ENCODE data around the gene IL10. TPM values are rescaled to one million over a fixed set of nuclear protein-coding genes. Genes with fewer than 3 reads are reported as not detected.
"Not testable (repeated sequence)": the region's sequence is repeated elsewhere in the genome, so short reads cannot be mapped to it uniquely, and the experiment has no call there.

The IL10 gene
- total RNA-seq, 1 experiment from 2014 or later: 0.16 TPM

- no peaks in the 10 kb centered on the region for H3K9me3 ChIP-seq (replicated peaks)
- H3K27ac ChIP-seq: no peak overlapping the region
- H3K27me3 ChIP-seq: no peaks in the 10 kb centered on the region
- peaks cover 20% of the 10 kb centered on the region for H3K4me1 ChIP-seq
- no peak for DNase-seq
- H3K4me3 ChIP-seq: no peak overlapping the region
- H3K36me3 ChIP-seq: no peaks in the 10 kb centered on the region
Measured at GRCh38 chr1:206784471-206784903, 12.2 kb upstream of the IL10 start.

DNA sequence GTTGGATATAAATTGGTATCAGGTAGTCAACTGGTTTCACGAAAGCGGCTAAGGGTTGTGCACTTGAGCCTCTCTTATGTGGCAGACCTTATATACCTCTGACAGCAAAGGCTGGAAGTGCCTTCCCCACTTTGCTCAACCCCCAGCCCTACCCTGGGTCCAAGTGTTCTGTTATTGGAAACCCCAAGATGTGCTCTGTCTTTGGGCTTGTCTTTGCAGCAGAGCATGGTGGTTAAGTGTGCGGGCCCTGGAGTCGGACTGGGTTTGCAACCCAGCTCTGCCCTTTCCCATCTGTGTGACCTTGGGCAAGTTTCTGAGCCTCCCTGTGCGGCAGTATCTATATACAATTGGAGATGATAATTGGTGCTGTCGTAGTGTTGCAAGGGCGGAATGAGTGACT, 11.2 kb upstream of the IL10 start:
- Histone ChIP-seq H3K4me1 (peaks cover 20% of the 10 kb centered on the region), H3K4me3 (no peak overlapping the region), H3K27ac (no peak overlapping the region), H3K36me3 (no peaks in the 10 kb centered on the region), H3K27me3 (no peaks in the 10 kb centered on the region), H3K9me3 (replicated peaks) (no peaks in the 10 kb centered on the region)
- DNase-seq: no peak

- peaks cover 20% of the 10 kb centered on the region for H3K4me1 ChIP-seq
Measured at GRCh38 chr1:206782448-206782847, 10.2 kb upstream of the IL10 start.

GRCh38 chr1:206779638-206780037, 7.3 kb upstream of the IL10 start:
- no peak for DNase-seq
- H3K36me3 ChIP-seq: no peaks in the 10 kb centered on the region
- H3K4me3 ChIP-seq: no peak overlapping the region
- no peaks in the 10 kb centered on the region for H3K9me3 ChIP-seq (replicated peaks)
- peaks cover 6% of the 10 kb centered on the region; the same call in 1 of the 2 replicates for H3K27me3 ChIP-seq
- no peak overlapping the region for H3K27ac ChIP-seq
- peaks cover 10% of the 10 kb centered on the region for H3K4me1 ChIP-seq

More at GRCh38 chr1:206782448-206782847, 10.2 kb upstream of the IL10 start:
- H3K36me3 ChIP-seq: no peaks in the 10 kb centered on the region
- no peak overlapping the region for H3K4me3 ChIP-seq
- H3K27ac ChIP-seq: no peak overlapping the region
- DNase-seq: peak; percentile 75 to 79
- no peaks in the 10 kb centered on the region for H3K27me3 ChIP-seq
- H3K9me3 ChIP-seq (replicated peaks): no peaks in the 10 kb centered on the region

GRCh38 chr1:206778911-206779310, 6.6 kb upstream of the IL10 start:
- peaks cover 10% of the 10 kb centered on the region for H3K4me1 ChIP-seq
- not testable (repeated sequence) for H3K36me3 ChIP-seq; H3K4me3 ChIP-seq; H3K27me3 ChIP-seq; H3K9me3 ChIP-seq (replicated peaks); DNase-seq; H3K27ac ChIP-seq

DNA sequence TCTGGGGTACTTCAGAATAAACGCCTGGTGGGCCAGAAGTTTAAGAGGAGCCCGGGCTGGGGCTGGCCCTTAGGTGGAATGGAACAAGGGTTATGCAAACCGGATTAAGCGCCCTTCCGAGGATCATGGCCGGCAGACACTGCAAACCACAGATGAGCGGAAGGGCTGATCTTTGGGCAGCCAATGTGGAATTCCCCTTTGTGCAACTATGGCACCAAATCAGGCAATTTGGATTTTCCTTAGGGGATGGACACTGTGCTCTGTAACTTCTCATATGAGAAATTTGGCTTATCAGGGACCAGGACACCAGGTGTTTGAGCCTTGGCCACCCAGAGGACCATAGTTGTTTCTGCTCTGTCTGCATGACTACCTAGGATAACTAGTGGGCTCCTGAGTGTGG, 5.7 kb upstream of the IL10 start:
- Histone ChIP-seq H3K27ac (no peak overlapping the region), H3K27me3 (peaks cover 6% of the 10 kb centered on the region; the same call in 1 of the 2 replicates), H3K4me1 (peaks cover 10% of the 10 kb centered on the region), H3K9me3 (replicated peaks) (no peaks in the 10 kb centered on the region), H3K36me3 (no peaks in the 10 kb centered on the region), H3K4me3 (no peak overlapping the region)
- no peak for DNase-seq

- no peak for DNase-seq
- no peaks in the 10 kb centered on the region for H3K9me3 ChIP-seq (replicated peaks)
- no peaks in the 10 kb centered on the region for H3K4me1 ChIP-seq
- no peaks in the 10 kb centered on the region for H3K36me3 ChIP-seq
- H3K27me3 ChIP-seq: peaks cover 6% of the 10 kb centered on the region; the same call in 1 of the 2 replicates
- H3K4me3 ChIP-seq: no peak overlapping the region
- no peak overlapping the region for H3K27ac ChIP-seq
Measured at GRCh38 chr1:206776229-206776628, 3.9 kb upstream of the IL10 start.

DNA sequence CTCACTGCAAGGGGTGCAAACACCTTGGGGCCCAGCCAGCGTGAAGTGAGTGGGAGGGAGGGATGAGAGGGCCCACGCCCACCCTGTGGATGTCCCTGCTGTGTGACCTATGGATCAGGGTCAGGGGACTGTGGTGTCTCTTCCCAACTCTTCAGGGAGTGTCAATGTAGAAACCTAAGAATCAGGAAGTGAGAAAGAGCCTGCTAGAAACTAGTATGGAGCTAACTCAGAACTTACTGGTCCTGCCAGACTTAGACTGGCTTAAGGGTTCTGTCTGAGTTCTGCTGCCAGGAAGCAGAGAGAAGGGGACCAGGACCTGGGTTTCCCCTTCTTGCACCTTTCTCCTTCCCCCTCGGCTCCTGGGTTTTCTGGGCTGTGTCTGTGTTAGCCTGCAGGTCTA, 1.8 kb upstream of the IL10 start:
- Histone ChIP-seq H3K27ac (no peak overlapping the region), H3K27me3 (peaks cover 6% of the 10 kb centered on the region; the same call in 1 of the 2 replicates), H3K36me3 (no peaks in the 10 kb centered on the region), H3K4me3 (no peak overlapping the region), H3K9me3 (replicated peaks) (no peaks in the 10 kb centered on the region), H3K4me1 (no peaks in the 10 kb centered on the region)
- DNase-seq: no peak

GRCh38 chr1:206771338-206771692, 979 bp downstream of the IL10 start:
- Histone ChIP-seq H3K27me3 (peaks cover 6% of the 10 kb centered on the region; the same call in 1 of the 2 replicates), H3K4me1 (no peaks in the 10 kb centered on the region), H3K4me3 (no peak overlapping the region), H3K9me3 (replicated peaks) (no peaks in the 10 kb centered on the region), H3K27ac (no peak overlapping the region), H3K36me3 (no peaks in the 10 kb centered on the region)
- no peak for DNase-seq

DNA sequence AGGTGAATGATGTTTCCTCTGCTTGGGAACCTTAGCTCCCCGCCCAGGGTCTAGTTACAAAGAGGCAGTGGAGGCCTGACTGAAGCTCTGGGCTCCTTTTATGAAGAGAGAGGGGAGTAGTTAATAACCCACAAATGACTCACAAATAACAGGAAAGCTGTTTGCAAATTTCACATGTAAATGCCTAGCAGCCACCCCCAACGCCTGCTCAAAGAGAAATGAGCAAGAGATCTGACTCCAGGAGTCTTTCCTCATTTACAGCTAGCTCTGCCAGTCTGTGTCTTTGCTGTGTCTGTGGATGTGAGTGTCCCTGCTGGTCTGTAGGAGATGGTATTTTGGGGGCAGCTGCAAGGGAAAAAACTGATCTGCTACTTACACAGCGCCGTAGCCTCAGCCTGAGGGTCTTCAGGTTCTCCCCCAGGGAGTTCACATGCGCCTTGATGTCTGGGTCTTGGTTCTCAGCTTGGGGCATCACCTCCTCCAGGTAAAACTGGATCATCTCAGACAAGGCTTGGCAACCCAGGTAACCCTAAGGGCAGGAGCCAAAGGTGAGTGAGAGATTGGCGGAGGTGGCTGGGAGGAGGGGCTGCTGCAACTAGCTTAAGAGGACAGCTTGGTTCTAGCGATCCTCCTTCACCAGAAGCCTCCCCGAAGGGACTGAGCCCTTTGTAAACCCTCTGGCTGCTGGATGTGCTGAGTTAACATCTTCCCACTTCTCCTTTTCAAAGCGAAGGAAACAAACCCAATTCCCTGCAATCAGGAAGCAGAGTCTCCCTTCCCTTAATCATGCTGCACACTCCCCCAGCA, 1.6 kb downstream of the IL10 start, which contains the start of gene IL19:
TSS of gene IL19 (plus strand) at position 243 of the 807 bp plus-strand sequence. CDS start 65,890 bp downstream, outside the sequence.
- H3K4me3 ChIP-seq: no peak within 1 kb of the TSS
- H3K36me3 ChIP-seq: no peaks in the 10 kb centered on the region
- H3K27me3 ChIP-seq: peaks cover 6% of the 10 kb centered on the region; the same call in 1 of the 2 replicates
- no peaks in the 10 kb centered on the region for H3K9me3 ChIP-seq (replicated peaks)
- H3K4me1 ChIP-seq: no peaks in the 10 kb centered on the region
- H3K27ac ChIP-seq: no peak within 1 kb of the TSS
- DNase-seq: no peak

DNA sequence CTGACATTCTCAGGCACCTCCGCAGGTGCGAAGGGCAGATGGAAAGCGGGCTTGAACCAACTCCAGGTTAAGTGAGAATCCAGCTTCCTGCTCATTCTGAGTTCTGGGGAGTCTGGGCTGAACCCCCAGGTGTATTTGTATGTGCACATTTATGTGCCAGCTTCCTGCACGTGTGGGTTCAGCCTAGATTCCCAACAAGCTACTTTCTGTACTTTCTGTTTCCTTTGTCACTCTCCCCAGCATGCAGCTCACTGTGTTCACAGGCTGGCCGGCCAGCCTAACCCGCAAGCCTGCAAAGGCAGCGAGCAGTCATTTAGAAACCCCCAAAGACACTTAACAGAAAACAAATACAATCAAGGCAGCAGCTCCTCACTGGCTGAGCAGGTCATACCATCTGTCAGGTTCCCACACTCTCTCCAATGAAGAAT, 3.0 kb downstream of the IL10 start:
- Histone ChIP-seq H3K36me3 (no peaks in the 10 kb centered on the region), H3K9me3 (replicated peaks) (no peaks in the 10 kb centered on the region), H3K27ac (no peak overlapping the region), H3K4me3 (no peak overlapping the region), H3K4me1 (no peaks in the 10 kb centered on the region), H3K27me3 (no peaks in the 10 kb centered on the region)
- no peak for DNase-seq

DNA sequence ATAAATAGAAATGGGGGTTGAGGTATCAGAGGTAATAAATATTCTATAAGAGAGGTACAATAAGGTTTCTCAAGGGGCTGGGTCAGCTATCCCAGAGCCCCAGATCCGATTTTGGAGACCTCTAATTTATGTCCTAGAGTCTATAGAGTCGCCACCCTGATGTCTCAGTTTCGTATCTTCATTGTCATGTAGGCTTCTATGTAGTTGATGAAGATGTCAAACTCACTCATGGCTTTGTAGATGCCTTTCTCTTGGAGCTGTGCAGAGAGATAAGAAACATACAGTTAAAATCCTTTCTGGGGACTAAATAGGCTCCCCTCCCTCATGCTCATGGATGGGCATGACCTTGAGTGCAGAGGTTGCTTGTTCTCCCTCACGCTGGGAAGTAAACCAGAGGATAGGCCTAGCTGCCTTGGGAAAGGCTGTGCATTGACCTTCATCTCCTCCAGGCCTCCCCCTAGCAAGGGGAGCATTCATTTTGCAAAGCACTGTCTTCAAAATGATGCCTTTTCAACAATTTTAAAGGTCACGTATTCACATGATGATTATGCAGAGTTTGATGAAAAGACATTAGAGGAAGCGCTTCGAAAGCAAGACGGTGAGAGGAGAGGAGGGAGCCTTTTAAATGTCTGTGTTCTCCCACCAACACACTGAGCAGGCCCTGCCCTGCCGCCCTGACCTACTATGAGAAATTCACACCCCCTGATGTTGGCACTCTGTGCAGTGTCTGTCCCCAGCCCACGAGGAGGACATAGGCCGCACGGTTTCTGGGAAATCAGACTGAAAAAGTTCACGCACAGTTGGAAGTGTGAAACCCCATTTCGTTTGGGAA, 3.6 kb downstream of the IL10 start:
- Histone ChIP-seq H3K36me3 (no peaks in the 10 kb centered on the region), H3K27me3 (no peaks in the 10 kb centered on the region), H3K9me3 (replicated peaks) (no peaks in the 10 kb centered on the region), H3K4me3 (no peak overlapping the region), H3K4me1 (no peaks in the 10 kb centered on the region), H3K27ac (no peak overlapping the region)
- DNase-seq: no peak

GRCh38 chr1:206766251-206766856, 5.9 kb downstream of the IL10 start:
- Histone ChIP-seq H3K4me3 (no peak overlapping the region), H3K27ac (no peak overlapping the region), H3K27me3 (no peaks in the 10 kb centered on the region), H3K9me3 (replicated peaks) (no peaks in the 10 kb centered on the region), H3K36me3 (no peaks in the 10 kb centered on the region), H3K4me1 (no peaks in the 10 kb centered on the region)
- DNase-seq: peak; percentile 38 to 49

DNA sequence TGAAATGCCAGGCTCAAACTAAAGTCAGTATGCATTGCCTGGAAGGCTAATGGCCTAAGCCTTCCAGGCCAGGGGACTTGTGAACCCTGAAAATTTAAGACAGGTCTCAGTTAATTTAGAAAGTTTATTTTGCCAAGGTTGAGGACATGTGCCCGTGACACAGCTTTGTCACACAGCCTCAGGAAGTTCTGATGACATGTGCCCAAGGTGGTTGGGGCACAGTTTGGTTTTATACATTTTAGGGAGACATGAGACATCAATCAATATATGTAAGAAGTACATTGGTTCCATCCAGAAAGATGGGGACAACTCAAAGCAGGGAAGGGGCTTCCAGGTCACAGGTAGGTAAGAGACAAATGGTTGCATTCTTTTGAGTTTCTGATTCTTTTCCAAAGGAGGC, 6.5 kb downstream of the IL10 start:
- not testable (repeated sequence) for H3K27ac ChIP-seq; H3K9me3 ChIP-seq (replicated peaks); H3K27me3 ChIP-seq

More for the DNA sequence above, 6.5 kb downstream of the IL10 start:
- H3K36me3 ChIP-seq, DNase-seq, H3K4me1 ChIP-seq, H3K4me3 ChIP-seq: not testable (repeated sequence)
